GM12892 (cell line): ENCODE data around the gene TEX51.

ENCODE experiments used
- DNase-seq: peaks from one replicate; pipeline ENCODE4 v3.0.0; 2011; ENCODE audit not compliant: insufficient read length
- FAIRE-seq: peaks from 2 replicates; lab custom pipeline; 2011; peaks lifted over from hg19 to GRCh38; lab: Jason Lieb, UNC
- POLR2A ChIP-seq: IDR thresholded peaks from 2 replicates; pipeline ENCODE4 v1.6.1; 2011; ENCODE audit warnings: low read depth, low read length, control low read depth
- POLR2AphosphoS5 ChIP-seq: IDR thresholded peaks from 2 replicates; pipeline ENCODE4 v1.6.1; 2011; ENCODE audit warnings: low read depth, low read length, control low read depth
- TAF1 ChIP-seq: IDR thresholded peaks from 2 replicates; pipeline ENCODE4 v1.6.1; 2011; ENCODE audit warnings: low read depth, mild to moderate bottlenecking, control low read depth, low read length, borderline replicate concordance

The TEX51 gene

GRCh38 chr2:126860385-126860784 lies 38.3 kb upstream of the TEX51 start:
- DNase-seq, result no peak
- TF ChIP-seq POLR2A, result no peak
- no peak for TF ChIP-seq POLR2AphosphoS5
- TF ChIP-seq TAF1, result no peak
- FAIRE-seq, result no peak

GRCh38 chr2:126862730-126863129 lies 36.0 kb upstream of the TEX51 start:
- TF ChIP-seq POLR2A, result no peak
- no peak for TF ChIP-seq TAF1
- TF ChIP-seq POLR2AphosphoS5, result no peak
- FAIRE-seq, result no peak
- DNase-seq, result no peak

GRCh38 chr2:126863336-126864015 lies 35.2 kb upstream of the TEX51 start:
- DNase-seq (no peak), FAIRE-seq (no peak)
- no peak for TF ChIP-seq POLR2A
- no peak for TF ChIP-seq TAF1
- no peak for TF ChIP-seq POLR2AphosphoS5

GRCh38 chr2:126864861-126865260 lies 33.8 kb upstream of the TEX51 start:
- TF ChIP-seq TAF1 (no peak), POLR2AphosphoS5 (no peak)
- DNase-seq (no peak), FAIRE-seq (no peak)

GRCh38 chr2:126866451-126866850 lies 32.2 kb upstream of the TEX51 start:
- DNase-seq, result no peak
- no peak for TF ChIP-seq POLR2A
- TF ChIP-seq POLR2AphosphoS5, result no peak
- TF ChIP-seq TAF1, result no peak
- no peak for FAIRE-seq

GRCh38 chr2:126874961-126875360 lies 23.7 kb upstream of the TEX51 start:
- TF ChIP-seq TAF1, result no peak
- no peak for TF ChIP-seq POLR2A
- TF ChIP-seq POLR2AphosphoS5, result no peak
- FAIRE-seq (no peak), DNase-seq (no peak)

- no peak for DNase-seq
- TF ChIP-seq POLR2AphosphoS5, result no peak
- no peak for TF ChIP-seq POLR2A
- no peak for TF ChIP-seq TAF1
- no peak for FAIRE-seq
Observed at GRCh38 chr2:126876631-126877030, 22.1 kb upstream of the TEX51 start.

GRCh38 chr2:126877041-126877440 lies 21.6 kb upstream of the TEX51 start:
- DNase-seq (no peak), FAIRE-seq (no peak)
- no peak for TF ChIP-seq TAF1
- TF ChIP-seq POLR2A, result no peak
- TF ChIP-seq POLR2AphosphoS5, result no peak

GRCh38 chr2:126877861-126878565 lies 20.7 kb upstream of the TEX51 start:
- TF ChIP-seq POLR2AphosphoS5, result no peak
- no peak for TF ChIP-seq POLR2A
- no peak for TF ChIP-seq TAF1
- FAIRE-seq (no peak), DNase-seq (no peak)

- no peak for FAIRE-seq
- no peak for DNase-seq
- TF ChIP-seq POLR2AphosphoS5 (no peak), TAF1 (no peak), POLR2A (no peak)
Observed at GRCh38 chr2:126878601-126879000, 20.1 kb upstream of the TEX51 start.

GRCh38 chr2:126879348-126880298 lies 19.1 kb upstream of the TEX51 start:
- TF ChIP-seq POLR2A (no peak), TAF1 (no peak), POLR2AphosphoS5 (no peak)
- FAIRE-seq (no peak), DNase-seq (no peak)

- no peak for FAIRE-seq
- TF ChIP-seq TAF1 (no peak), POLR2AphosphoS5 (no peak), POLR2A (no peak)
- no peak for DNase-seq
Observed at GRCh38 chr2:126880324-126880723, 18.4 kb upstream of the TEX51 start.

GRCh38 chr2:126880817-126881216 lies 17.9 kb upstream of the TEX51 start:
- DNase-seq (no peak), FAIRE-seq (no peak)

More at GRCh38 chr2:126880817-126881216, 17.9 kb upstream of the TEX51 start:
- TF ChIP-seq POLR2A, result no peak
- TF ChIP-seq POLR2AphosphoS5, result no peak
- no peak for TF ChIP-seq TAF1
